ENCODE results near the gene CCDC13.

The CCDC13 gene

GRCh38 chr3:42732829-42733459 lies 40.1 kb downstream of the CCDC13 start:
- TF ChIP-seq CTCF (IDR thresholded peaks at IDR 0.05; ENCODE audit: control extremely low read depth, extremely low read depth, low read depth, missing control alignments), result no peak
- ChIA-PET POLR2A (no interaction called here), CTCF (interaction anchor here (1.4 to 2.6 kb wide), 2 partner anchors 11 to 12 kb away, joined by 3 to 6 read pairs; no protein-coding TSS in a partner anchor)
- no peak for DNase-seq (ENCODE audit: extremely low spot score)

DNA sequence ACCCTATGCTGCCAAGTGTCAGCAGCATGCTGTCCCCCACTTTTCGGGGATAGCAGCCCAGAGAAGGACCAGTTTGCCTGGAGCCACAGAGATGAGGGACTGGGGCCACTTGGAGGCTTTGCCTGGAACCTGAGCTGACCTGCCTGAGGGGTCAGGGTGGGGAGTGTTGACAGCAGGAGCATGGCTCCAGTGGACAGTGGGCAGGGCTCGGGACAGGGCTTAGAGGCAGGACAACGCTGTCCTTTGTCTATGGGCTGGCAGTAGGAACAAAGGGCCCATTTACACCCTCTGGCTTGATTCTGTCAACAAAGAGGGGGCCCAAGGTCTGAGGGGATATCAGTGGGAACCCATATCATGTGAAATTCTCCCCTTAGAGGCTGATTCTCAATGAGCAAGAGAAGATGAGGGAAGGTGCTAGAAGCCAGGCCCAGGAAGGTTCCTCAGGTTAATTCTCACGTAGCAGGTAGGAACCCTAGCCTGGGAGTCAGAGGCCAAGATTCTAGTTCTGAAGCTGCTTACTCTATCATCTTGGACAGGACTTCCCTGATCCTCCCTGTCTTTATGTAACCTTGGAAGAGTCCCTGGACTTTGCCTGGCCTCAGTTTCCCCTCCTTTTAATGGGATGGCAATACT lies 40.7 kb downstream of the CCDC13 start:
- ChIA-PET POLR2A (no interaction called here), CTCF (interaction anchor here (1.4 to 2.6 kb wide), 2 partner anchors 11 to 13 kb away, joined by 3 to 6 read pairs; no protein-coding TSS in a partner anchor)
- no peak for DNase-seq (ENCODE audit: extremely low spot score)
- no peak for TF ChIP-seq CTCF (IDR thresholded peaks at IDR 0.05; ENCODE audit: control extremely low read depth, extremely low read depth, low read depth, missing control alignments)

DNA sequence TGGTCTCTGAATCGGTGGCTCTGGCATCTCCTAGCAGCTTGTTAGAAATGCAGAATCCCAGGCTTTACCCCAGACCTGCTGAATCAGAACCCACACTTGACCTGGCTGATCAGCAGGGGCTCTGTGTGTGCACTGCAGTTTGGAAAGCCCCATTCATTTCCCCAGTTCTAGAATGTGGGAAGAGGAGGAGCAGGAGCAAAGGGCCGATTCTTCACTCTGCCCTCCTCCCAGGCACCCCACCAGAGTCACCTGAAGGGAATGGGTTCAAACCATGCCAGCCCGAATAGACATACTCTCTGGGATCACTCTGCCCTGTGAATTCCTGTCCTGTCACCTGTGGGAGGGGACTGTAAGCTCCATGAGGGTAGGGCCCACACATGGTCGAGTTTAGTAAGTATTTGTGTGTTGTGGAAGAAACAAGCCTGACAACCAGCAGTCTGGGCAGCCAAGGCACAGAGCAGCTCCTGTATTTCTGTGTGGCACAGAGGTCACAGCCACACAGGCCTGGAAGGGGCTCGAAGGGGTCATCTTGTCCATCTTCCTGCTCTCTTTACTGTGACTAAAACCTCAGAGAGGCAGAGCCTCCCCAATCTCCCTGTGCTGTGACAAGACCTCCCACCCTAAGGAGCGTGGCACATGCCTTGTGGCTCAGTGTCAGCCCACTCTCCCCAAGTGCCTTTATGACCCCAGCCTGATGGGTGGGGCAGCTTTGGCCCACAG lies 41.4 kb downstream of the CCDC13 start:
- CTCF ChIA-PET, result interaction anchor here (1.4 to 2.6 kb wide), 2 partner anchors 10 to 13 kb away, joined by 3 to 6 read pairs; no protein-coding TSS in a partner anchor

GRCh38 chr3:42730706-42731420 lies 42.2 kb downstream of the CCDC13 start:
- no peak for TF ChIP-seq CTCF (IDR thresholded peaks at IDR 0.05; ENCODE audit: control extremely low read depth, extremely low read depth, low read depth, missing control alignments)
- POLR2A ChIA-PET, result no interaction called here
- CTCF ChIA-PET, result interaction anchor here (2.6 kb wide), 1 partner anchor 14 kb away, joined by 6 read pairs; no protein-coding TSS in a partner anchor
- no peak for DNase-seq (ENCODE audit: extremely low spot score)

More for the DNA sequence above, 41.4 kb downstream of the CCDC13 start:
- POLR2A ChIA-PET, result no interaction called here
- DNase-seq (ENCODE audit: extremely low spot score), result no peak
- TF ChIP-seq CTCF (IDR thresholded peaks at IDR 0.05; ENCODE audit: control extremely low read depth, extremely low read depth, low read depth, missing control alignments), result no peak

DNA sequence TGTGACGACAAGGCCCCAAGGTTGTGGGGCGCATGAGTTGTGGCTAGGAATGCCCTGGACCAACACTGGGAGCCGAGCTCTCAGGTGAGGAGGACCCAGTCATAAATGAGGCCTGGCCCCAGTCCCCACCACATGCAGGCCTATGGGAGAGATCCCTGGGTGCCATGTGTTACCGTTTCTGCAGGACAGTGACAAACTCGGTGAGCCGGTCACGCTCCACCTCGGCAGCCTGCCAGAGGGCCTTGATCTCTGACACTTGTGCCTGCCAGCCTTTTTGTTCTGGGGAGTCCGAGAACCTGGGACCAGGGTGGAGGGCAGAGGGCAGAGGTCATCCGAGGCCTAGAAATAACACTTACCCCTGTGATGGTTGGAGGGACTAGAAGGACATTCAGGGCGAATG lies 42.8 kb downstream of the CCDC13 start:
- TF ChIP-seq CTCF (IDR thresholded peaks at IDR 0.05; ENCODE audit: control extremely low read depth, extremely low read depth, low read depth, missing control alignments), result no peak
- CTCF ChIA-PET, result no interaction called here

More for the DNA sequence above, 42.8 kb downstream of the CCDC13 start:
- no peak for DNase-seq (ENCODE audit: extremely low spot score)
- POLR2A ChIA-PET, result no interaction called here
